Measurements from ENCODE around the gene C3orf70.

C3orf70 gene

DNA sequence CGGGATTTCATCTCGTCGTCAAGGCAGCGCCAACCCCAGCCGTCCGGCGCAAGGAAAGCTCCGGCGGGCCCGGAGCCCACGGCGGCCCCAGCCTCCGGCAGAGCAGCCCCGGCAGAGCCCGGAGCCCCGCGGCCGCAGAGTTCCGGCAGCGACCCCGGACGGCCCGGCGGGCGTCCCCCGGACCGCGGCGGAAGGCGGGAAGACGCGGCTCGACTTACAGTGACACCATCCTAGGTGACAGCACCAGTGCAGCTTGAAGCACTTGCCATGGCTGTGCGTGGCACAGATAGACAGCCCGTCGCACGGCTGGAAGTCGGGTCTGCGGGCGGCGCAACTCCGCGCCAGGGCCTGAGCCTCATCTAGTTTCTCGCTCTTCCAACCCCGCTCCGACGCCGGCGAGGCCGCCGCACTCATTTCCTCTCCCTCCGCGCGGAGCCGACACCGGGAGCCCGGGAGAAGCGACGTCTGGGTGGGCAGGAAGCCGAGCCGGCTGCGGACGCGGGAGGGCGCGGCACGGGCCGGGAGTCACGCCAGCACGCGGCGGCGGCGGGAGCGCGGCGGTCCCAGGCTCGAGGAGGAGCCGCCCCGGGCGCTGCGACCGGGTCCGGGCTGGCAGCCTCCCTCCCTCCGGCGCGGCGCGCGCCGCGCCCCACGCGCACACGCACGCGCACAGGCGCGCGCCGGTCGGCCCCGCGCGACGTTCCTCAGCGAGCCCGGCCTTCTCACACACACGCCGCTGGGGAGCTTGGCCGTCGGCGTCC, at the start of gene C3orf70:
TSS of gene C3orf70 (minus strand) at position 651 of the 761 bp plus-strand sequence. CDS start at position 414, 237 bp downstream.
- DNase-seq (ENCODE audit: low spot score) = no peak

- DNase-seq (ENCODE audit: low spot score) = no peak
Observed at GRCh38 chr3:185200639-185201038, 47.8 kb upstream of the C3orf70 start.

DNA sequence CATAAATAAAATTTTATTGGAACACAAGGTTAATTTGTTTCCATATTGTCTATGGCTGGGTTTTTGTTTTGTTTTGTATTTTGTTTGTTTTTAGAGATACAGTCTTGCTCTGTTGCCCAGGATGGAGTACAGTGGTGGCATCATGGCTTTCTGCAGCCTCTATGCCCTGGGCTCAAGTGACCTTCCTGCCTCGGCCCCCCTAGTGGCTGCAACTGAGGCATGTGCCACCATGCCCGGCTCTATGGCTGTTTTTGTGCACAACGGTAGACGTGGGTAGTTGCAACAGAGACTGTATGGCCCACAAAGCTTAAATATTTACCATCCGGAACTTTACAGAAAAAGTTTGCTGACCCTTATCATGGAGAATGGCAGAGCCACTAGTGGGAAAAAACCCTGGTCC, 46.8 kb upstream of the C3orf70 start:
- DNase-seq (ENCODE audit: low spot score) = no peak

- DNase-seq (ENCODE audit: low spot score) = no peak
Observed at GRCh38 chr3:185199206-185199605, 46.3 kb upstream of the C3orf70 start.

GRCh38 chr3:185197068-185197467, 44.2 kb upstream of the C3orf70 start:
- no peak for DNase-seq (ENCODE audit: low spot score)

DNA sequence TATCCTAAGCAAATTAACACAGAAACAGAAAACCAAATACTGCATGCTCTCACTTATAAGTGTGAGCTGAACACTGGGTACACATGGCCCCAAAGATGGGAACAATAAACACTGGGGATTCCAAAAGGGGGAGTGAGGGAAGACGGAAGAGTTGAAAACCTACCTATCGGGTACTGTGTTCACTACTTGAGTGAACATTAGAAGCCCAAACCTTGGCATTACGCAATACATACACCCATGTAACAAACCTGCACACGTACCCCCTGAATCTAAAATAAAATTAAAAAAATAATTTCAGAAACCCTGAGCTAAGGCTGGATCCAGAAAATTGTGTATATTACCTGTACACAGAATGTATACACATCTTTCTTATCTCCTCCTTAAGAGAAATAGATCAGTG, 42.8 kb upstream of the C3orf70 start:
- no peak for DNase-seq (ENCODE audit: low spot score)

DNA sequence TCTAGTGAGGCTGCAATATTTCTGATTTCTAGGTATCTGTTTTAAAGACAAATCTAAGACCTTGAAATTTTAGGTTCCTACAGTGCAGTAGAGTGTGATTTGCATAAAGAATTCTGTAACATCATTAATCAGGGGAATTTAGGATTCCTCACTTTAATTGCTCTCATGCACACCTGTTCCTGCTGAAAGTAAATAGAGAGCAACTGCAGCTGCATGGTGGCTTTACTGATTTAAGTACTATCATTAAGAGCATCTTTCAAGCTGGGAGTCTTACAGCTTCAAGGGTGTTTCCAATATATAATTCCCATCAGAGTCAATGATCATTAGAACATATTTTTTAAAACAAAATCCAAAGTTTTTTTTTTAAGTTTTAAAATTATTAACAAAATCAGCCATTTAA, 36.0 kb upstream of the C3orf70 start:
- DNase-seq (ENCODE audit: low spot score) = no peak

- no peak for DNase-seq (ENCODE audit: low spot score)
Observed at GRCh38 chr3:185187391-185187790, 34.5 kb upstream of the C3orf70 start.

DNA sequence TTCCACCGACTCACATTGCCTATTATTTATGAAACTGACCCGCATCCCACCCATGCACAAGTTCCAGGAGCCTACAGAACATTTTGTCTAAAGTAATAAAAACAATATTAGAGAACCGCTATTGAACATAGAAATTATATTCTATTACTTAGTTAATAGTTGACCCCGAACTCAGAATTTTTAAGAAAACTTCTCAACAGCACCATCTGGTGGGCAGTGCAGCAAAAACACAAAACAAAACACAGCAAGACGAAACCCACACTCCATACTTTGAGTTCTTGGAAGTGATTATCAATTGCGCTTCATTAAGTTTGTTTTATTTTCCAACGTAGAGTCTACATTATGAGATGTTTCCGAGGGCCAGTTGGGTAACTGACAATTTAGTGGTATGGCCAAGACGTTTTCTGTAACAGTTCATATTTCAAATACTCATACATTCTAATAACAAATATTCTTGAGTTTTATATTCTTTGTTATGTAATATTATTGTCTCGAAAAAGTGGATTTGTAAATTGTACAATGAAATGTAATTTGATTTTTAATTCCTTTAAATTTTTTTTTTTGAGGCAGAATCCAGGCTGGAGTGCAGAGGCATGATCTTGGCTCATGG, 24.0 kb upstream of the C3orf70 start:
- DNase-seq (ENCODE audit: low spot score) = no peak

DNA sequence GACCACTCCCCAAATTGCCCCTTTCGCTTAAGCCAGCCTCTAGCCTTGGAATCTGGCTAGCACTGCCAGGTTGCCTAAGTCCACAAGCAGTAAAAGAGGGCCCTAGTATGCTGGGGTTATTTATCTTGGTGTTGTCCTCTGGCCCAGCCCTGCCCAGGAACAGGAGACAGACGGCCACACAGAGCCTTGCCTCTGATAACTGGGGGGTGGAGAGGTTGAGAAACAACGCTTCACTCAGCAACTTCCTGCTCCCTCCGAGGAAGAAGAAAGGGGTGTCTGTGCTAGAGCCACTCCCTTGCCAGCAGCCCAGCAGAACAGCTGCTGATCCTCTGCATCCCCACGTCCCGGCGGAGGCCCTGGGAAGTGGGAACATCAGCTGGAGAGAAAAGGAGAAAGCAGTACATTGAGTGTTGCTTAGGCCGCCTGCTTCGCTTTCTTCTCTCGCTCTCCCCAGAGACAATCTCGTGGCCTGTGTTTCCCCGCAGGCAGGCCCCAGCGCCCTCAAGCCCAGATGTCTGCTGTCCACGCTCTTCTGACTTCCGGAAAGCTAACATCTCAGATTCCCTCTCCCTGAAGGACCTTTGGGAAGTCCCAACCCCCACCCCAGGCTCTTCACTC, 22.6 kb upstream of the C3orf70 start:
- DNase-seq (ENCODE audit: low spot score) = no peak

- no peak for DNase-seq (ENCODE audit: low spot score)
Observed at GRCh38 chr3:185172086-185173049, 19.5 kb upstream of the C3orf70 start.

DNA sequence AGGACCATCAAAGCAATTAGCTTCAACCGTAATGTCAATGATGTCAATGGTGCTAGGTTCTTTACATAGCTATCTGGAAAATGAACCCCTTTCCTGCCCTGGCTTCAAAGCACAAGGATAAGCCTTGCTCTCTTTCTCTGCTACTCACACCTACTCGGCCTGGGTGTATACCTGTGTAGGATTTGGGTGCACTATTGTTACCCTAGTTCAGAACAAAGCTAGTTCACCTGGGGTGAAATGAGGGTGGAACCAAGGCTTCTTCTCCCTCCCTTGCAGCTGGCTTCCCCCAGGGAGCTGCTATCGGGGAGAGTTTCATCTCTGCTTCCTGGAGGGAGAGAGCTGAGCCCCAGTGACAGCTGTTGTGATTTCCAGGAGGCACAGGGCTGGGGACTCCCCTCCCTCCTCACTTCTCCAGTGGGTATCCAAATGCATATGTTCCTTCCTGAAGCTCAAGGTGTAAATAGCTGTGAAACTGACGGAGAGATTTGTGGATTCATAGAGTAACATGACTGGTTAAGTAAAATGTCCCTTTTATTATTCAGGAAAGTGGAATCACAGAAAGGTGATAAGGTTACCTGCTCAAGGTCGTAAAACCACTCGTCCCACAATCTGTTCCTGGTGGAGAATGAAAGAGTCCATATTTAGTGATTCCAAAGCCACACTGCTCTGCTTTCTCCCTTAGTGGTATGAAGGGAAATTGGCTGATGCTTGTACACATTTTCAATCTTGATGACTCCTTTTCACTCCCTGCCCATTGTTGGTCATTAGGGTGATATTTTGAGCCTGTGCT, 11.8 kb upstream of the C3orf70 start:
- DNase-seq (ENCODE audit: low spot score) = no peak

DNA sequence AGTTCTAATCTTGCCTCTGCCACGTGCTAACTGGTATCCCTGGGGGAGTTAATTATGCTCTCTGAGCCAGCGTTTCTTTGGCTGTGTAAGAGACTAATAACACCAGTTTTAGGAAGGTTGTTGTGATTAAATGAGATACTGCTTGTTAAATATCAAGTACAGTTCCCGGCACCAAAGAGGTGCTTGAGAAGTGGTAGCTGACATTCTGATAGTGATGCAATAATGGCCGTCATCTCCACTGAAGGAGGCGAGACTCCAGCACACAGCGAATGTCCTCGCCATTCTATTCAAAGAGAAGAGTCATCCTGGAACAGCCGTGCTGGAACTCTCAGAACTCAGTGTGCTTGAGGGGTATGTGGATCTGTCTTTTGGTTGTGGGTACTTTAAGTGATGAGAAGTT, 9.8 kb upstream of the C3orf70 start:
- no peak for DNase-seq (ENCODE audit: low spot score)

DNA sequence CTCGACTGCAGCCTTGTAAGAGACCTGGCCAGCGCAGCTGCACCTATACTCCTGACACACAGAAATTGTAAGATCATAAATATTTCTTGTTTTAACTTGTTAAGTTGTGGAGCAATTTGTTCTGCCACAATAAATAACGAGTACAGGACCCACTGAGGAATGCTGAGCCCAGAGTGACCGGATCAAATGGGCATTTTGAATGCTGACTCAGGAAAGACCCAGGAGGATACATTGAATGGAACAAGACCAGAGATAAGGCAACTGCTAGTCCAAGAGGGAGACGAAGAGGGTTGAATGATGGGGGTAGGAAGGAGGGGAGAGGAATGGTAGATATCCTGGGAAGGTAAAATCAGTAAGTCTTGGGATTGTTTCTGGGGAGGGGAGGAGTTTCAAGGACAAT, 8.9 kb upstream of the C3orf70 start:
- no peak for DNase-seq (ENCODE audit: low spot score)

DNA sequence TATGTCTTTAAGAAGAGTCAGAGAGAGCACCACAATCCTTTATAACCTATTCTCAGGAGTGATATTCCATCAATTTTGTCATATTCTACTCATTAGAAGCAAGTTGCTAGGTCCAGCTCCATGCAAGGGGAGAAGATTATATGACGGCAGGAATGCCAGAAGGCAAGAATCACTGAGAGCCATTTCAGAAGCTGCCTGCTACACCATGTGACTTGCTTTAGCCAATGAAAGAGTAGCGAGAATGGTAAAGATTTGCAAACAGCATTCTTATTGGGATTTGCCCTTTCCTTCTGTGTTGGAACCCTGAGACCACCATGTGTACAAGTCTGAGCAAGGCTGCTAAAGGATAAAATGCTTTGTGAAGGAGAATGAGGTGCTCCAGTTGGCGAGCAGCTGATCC, 4.5 kb upstream of the C3orf70 start:
- no peak for DNase-seq (ENCODE audit: low spot score)

- DNase-seq (ENCODE audit: low spot score) = no peak
Observed at GRCh38 chr3:185155678-185156077, 2.8 kb upstream of the C3orf70 start.

DNA sequence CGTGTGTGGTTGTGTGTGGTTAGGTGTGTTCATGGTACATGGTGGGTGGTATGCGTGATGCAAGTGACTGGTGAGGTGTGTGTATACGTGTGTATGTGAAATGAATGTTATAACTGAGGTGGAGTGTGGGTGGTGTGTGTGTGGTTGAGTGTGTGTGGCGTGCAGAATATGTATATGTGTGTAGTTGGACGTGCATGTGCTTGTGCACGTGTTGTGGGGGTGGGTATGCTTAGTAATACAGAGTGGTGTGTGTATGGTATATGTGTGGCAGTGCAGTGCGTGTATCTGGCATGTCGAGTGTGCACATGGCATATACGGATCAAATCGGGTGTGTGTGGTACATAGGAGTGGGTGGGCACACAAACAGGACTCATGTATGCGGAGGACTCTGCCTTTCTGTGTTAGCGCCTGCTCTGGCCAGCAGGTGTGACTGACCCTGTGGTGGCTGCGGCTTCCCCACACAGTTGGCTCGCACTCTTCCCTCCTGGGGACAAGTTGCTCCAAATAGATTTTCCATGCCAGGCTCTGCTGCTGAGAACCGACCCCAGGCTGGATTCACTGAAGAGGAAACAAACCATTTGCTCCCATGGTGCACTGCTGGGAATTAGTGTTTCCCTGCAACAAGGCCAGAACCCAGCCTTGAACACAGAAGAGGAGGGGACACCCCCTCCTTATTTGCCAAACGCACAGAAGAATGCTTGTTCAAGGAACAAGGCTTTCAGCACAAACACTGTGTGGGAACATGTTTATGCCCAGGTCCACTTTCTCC, 1.2 kb upstream of the C3orf70 start:
- no peak for DNase-seq (ENCODE audit: low spot score)

- no peak for DNase-seq (ENCODE audit: low spot score)
Observed at GRCh38 chr3:185153171-185153771, 411 bp upstream of the C3orf70 start.

GRCh38 chr3:185151964-185152409, 873 bp downstream of the C3orf70 start:
- no peak for DNase-seq (ENCODE audit: low spot score)

Measured in CD4-positive, alpha-beta T cell treated with Interleukin-6 at 100 ng/mL for 8 hours (primary cell).